ENCODE data around the gene TEX22. TPM values are rescaled to one million over a fixed set of nuclear protein-coding genes. Genes with fewer than 3 reads are reported as not detected.

The TEX22 gene
- total RNA-seq, 1 experiment from 2014 or later, result 0.87 TPM

GRCh38 chr14:105391541-105391940 lies 6.8 kb upstream of the TEX22 start:
- H3K4me1 Mint-ChIP-seq, result no peaks in the 10 kb centered on the region
- ChIA-PET POLR2A (no interaction called here), CTCF (interaction anchor here (1.7 kb wide), 1 partner anchor 14 kb away, joined by 4 read pairs; no protein-coding TSS in a partner anchor)
- H3K4me3 Mint-ChIP-seq, result no peak overlapping the region
- DNase-seq (ENCODE audit: low spot score) (no peak), ATAC-seq (no peak)
- H3K36me3 Mint-ChIP-seq, result peaks cover 3% of the 10 kb centered on the region; the same call in 1 of the 2 replicates
- H3K9me3 Mint-ChIP-seq, result no peaks in the 10 kb centered on the region
- peak overlapping the region; percentile 38; the same call in 1 of the 2 replicates for H3K27ac Mint-ChIP-seq
- H3K27me3 Mint-ChIP-seq (ENCODE audit: low read depth), result no peaks in the 10 kb centered on the region
- TF ChIP-seq HMGA2 (CRISPR knock-in tag; IDR thresholded peaks at IDR 0.05) (no peak), GRHL2 (CRISPR knock-in tag; IDR thresholded peaks at IDR 0.05; ENCODE audit: insufficient replicate concordance, severe bottlenecking) (no peak), ZNF121 (CRISPR knock-in tag; IDR thresholded peaks at IDR 0.05) (no peak), EMX1 (CRISPR knock-in tag; IDR thresholded peaks at IDR 0.05) (no peak), USF2 (CRISPR knock-in tag; IDR thresholded peaks at IDR 0.05) (no peak), ZNF423 (CRISPR knock-in tag; IDR thresholded peaks at IDR 0.05) (no peak), ZMAT4 (CRISPR knock-in tag; IDR thresholded peaks at IDR 0.05) (no peak), SMAD3 (CRISPR knock-in tag; IDR thresholded peaks at IDR 0.05; ENCODE audit: borderline replicate concordance) (no peak), MXD4 (CRISPR knock-in tag; IDR thresholded peaks at IDR 0.05; ENCODE audit: borderline replicate concordance) (no peak)
- TF ChIP-seq, protein P1, sequence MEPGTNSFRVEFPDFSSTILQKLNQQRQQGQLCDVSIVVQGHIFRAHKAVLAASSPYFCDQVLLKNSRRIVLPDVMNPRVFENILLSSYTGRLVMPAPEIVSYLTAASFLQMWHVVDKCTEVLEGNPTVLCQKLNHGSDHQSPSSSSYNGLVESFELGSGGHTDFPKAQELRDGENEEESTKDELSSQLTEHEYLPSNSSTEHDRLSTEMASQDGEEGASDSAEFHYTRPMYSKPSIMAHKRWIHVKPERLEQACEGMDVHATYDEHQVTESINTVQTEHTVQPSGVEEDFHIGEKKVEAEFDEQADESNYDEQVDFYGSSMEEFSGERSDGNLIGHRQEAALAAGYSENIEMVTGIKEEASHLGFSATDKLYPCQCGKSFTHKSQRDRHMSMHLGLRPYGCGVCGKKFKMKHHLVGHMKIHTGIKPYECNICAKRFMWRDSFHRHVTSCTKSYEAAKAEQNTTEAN (CRISPR knock-in tag; IDR thresholded peaks at IDR 0.05), result no peak
- TF ChIP-seq, protein P2, sequence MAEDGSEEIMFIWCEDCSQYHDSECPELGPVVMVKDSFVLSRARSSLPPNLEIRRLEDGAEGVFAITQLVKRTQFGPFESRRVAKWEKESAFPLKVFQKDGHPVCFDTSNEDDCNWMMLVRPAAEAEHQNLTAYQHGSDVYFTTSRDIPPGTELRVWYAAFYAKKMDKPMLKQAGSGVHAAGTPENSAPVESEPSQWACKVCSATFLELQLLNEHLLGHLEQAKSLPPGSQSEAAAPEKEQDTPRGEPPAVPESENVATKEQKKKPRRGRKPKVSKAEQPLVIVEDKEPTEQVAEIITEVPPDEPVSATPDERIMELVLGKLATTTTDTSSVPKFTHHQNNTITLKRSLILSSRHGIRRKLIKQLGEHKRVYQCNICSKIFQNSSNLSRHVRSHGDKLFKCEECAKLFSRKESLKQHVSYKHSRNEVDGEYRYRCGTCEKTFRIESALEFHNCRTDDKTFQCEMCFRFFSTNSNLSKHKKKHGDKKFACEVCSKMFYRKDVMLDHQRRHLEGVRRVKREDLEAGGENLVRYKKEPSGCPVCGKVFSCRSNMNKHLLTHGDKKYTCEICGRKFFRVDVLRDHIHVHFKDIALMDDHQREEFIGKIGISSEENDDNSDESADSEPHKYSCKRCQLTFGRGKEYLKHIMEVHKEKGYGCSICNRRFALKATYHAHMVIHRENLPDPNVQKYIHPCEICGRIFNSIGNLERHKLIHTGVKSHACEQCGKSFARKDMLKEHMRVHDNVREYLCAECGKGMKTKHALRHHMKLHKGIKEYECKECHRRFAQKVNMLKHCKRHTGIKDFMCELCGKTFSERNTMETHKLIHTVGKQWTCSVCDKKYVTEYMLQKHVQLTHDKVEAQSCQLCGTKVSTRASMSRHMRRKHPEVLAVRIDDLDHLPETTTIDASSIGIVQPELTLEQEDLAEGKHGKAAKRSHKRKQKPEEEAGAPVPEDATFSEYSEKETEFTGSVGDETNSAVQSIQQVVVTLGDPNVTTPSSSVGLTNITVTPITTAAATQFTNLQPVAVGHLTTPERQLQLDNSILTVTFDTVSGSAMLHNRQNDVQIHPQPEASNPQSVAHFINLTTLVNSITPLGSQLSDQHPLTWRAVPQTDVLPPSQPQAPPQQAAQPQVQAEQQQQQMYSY (CRISPR knock-in tag; IDR thresholded peaks at IDR 0.05), result no peak

- ChIA-PET POLR2A (no interaction called here), CTCF (interaction anchor here (1.7 kb wide), 1 partner anchor 15 kb away, joined by 4 read pairs; no protein-coding TSS in a partner anchor)
- Mint-ChIP-seq H3K9me3 (no peaks in the 10 kb centered on the region), H3K27me3 (ENCODE audit: low read depth) (peaks cover under 1% of the 10 kb centered on the region), H3K4me3 (no peak overlapping the region), H3K36me3 (peaks cover 3% of the 10 kb centered on the region; the same call in 1 of the 2 replicates), H3K4me1 (no peaks in the 10 kb centered on the region), H3K27ac (no peak overlapping the region)
- TF ChIP-seq, protein P3, sequence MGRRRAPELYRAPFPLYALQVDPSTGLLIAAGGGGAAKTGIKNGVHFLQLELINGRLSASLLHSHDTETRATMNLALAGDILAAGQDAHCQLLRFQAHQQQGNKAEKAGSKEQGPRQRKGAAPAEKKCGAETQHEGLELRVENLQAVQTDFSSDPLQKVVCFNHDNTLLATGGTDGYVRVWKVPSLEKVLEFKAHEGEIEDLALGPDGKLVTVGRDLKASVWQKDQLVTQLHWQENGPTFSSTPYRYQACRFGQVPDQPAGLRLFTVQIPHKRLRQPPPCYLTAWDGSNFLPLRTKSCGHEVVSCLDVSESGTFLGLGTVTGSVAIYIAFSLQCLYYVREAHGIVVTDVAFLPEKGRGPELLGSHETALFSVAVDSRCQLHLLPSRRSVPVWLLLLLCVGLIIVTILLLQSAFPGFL (CRISPR knock-in tag; IDR thresholded peaks at IDR 0.05; ENCODE audit: borderline replicate concordance), result no peak
- no peak for TF ChIP-seq TEAD4 (CRISPR knock-in tag; IDR thresholded peaks at IDR 0.05)
- no peak for TF ChIP-seq TEAD1 (CRISPR knock-in tag; IDR thresholded peaks at IDR 0.05)
- TF ChIP-seq IRF2 (CRISPR knock-in tag; IDR thresholded peaks at IDR 0.05; ENCODE audit: borderline replicate concordance, low read depth), result no peak
- no peak for TF ChIP-seq JUN (CRISPR knock-in tag; IDR thresholded peaks at IDR 0.05)
- TF ChIP-seq ESRRA (CRISPR knock-in tag; IDR thresholded peaks at IDR 0.05; ENCODE audit: borderline replicate concordance), result no peak
- no peak for TF ChIP-seq FOXJ3 (CRISPR knock-in tag; IDR thresholded peaks at IDR 0.05; ENCODE audit: borderline replicate concordance)
- no peak for TF ChIP-seq ZNF232 (CRISPR knock-in tag; IDR thresholded peaks at IDR 0.05)
- TF ChIP-seq ZNF671 (CRISPR knock-in tag; IDR thresholded peaks at IDR 0.05), result no peak
- TF ChIP-seq ETV6 (CRISPR knock-in tag; IDR thresholded peaks at IDR 0.05), result no peak
- TF ChIP-seq, protein P1 (CRISPR knock-in tag; IDR thresholded peaks at IDR 0.05), result no peak
- ATAC-seq (no peak), DNase-seq (ENCODE audit: low spot score) (no peak)
These were observed 5.9 kb upstream of the TEX22 start for GRCh38 chr14:105392131-105393090.

All from WTC11 (cell line).